NCI-H446 treated with DMSO at 0.1 percent for 48 hours (cell line): Measurements from ENCODE around the gene STIMATE.
A peak's percentile ranks its signal among the peaks of the same experiment; 100 is the strongest.

Experiments
- DNase-seq: peaks from one replicate; lab custom pipeline; 2025; lab: John Stamatoyannopoulos, UW

The STIMATE gene

DNA sequence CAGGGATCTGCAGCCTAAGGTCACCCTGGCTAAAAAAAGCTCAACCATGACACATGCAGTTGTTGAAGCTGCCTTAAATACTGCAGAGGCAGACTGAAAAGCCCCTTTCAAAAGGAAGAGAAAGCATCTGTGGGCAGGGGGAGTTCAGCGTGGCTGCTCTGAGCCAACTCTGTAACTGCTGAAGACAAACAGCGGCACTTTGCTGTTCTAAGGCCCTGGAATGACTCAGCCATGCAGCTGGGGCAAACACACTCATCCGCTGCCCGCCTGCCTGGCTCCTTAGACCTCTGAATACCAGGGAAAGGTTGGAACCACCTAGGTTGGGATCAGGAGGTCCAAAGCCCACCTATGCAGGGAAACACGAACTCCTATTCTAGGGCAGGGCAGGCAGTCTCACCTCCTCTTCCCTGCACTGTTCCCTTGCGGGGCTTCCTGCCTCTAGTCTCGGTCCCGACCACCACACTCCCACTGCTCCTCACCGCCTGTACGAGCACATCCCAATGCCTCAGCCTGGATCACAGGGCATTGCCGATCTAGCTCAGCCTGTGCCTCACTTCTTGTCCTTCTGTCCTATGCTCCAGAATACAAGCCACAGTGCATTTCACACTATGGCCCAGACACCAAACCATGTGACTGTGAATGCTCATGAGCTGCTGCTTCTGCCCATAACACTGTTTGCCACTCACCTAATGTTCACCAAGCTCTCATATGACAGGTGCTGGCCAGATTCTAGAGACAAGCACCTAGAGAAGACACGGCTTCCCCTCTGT, 56.0 kb downstream of the STIMATE start:
- no peak for DNase-seq

DNA sequence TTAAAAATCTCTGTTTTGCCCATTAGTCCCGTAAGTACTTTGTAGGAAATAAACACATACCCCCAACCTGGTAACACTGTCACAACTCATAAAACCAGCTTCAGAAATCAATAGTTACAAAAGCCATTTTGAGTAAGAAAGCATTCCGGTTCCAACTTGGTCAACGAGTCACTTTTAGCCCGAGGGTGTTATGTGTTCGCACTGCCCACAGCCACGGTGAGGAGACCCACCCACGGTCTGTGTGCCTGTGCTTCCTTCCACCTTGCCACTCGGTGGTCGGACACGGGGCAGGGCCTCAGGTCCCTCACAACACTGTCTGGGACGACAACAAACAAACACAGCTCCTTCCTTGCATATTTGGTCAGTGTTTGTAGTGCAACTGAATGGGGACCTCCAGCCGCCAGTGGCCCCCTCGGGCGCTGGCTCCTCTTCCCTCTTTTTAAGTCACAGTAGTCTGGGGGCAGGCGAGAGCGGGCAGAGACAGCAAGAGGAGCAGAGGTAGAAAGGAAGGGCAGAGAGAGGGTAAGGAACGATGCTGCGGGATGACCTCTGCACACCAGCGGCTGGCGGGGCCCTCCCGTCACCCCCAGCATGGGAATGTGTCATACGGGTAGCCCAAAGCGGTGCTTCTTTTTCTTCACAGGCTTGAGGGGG, 57.3 kb downstream of the STIMATE start:
- no peak for DNase-seq

DNA sequence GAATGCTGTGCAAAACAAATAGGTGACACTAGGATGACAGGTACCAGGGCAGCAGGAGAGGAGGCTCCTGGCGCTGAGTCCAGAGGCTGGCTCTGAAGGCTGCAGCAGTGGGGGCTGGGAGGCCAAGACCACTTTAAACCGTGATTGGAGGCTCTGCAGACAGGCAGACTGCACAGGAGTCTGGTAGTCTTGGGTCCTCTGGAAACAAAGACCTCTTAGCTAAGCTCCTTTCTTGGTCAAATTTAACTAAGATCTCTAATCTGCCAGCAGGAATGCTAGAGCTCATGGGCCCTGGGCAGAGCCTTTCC, 58.1 kb downstream of the STIMATE start:
- no peak for DNase-seq

DNA sequence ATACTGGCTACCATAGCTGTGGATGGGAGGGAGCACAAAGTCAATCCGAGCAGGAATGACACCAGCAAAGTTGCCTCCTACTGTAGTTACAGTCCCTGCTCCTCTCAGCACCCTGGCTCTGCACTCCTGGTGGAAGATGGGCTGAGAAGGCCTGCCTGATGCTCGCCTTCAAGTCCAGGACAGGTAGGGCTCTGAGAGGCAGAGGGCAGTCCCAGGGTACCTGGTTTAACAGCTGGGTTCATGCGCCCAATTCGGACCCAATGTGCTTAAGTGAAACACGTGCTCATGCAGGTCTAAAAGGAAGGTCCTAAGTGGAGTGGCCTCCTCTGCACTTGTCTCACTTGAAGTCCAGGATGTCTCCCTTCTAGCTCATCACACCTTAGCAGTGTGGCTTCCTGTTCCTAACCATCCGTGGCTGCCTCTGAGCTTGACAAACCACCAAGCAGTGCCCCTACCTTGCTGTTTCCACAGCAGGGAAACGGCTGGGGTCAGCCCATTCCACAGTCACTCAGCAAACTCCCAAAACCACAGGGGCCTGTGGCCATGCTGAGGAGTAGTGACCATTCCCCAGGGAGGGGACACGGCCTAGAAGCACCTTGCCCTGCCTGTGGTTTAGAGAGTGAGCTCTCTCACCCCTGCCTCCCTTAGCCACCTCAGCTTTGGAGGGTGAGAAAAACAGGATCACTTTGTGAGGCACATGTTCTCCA, 58.6 kb downstream of the STIMATE start:
- DNase-seq: no peak

DNA sequence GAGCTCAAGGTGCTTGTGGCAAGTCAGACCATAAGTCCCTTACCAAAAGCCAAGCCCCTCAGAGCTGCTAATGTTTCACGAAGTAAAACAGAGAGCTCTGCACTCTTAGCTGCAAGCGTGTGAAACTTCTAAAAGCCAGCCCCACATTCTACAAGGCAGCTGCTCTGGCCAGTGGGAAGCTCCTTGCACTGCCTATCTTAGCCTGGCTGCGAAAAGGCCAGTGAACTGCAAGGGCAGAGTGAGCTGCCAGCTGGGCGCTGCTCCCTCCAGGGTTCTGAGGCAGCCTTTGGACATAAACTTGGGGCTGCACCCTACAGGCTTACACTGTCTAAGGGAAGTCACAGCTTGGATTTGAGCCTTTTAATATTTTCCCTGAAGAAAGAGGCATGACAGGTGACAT, 60.4 kb downstream of the STIMATE start:
- DNase-seq: no peak

DNA sequence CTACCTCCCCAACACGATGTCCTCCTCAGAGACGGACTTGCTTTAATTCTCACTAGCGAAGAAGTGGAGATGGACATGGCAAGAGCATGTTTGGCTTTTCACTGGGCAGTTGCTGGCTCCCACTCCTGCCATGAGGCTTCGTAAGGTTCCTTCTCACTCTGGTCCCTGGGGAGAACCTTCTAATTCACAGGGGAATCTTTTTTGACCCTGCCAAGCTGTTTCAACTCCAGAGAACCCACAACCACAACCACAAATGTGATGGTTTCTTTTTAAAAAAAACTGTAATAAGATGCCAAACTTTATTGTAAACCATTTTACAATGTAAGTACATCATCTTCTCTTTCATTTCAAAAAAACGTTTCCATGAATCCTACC, 60.9 kb downstream of the STIMATE start:
- no peak for DNase-seq

DNA sequence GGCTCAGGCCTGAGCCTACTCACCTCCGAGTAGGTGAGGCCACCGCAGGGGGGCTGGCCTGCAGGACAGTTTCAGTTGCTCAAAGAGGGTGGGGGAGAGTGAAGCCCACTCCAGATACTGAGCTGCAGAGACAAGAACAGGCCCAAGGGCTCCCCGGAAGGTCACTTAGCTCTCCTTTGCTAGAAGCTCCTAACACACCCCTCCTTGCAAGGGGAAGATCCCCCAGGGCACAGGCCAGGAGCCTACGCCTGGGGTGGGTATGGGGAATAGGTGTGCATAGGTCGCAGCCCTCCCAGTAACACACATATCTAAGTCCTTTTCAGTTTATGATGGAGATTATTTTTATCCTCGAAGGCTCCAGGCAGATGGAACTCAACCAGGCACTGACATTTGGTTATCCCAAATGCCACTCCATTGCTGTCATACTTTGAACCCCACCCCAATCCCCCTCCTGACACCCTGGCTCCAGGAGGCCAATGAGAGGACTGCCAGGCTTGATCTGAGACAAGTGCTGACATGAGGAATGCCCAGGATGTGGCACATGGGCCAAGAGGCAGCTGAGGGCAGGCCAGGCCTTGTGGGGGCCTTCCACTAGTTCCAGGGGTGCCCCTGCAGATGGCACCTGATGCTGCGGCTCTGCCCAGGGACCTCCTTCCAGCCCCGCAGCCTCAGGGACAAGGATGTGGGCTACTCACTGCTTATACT, 61.4 kb downstream of the STIMATE start:
- no peak for DNase-seq

DNA sequence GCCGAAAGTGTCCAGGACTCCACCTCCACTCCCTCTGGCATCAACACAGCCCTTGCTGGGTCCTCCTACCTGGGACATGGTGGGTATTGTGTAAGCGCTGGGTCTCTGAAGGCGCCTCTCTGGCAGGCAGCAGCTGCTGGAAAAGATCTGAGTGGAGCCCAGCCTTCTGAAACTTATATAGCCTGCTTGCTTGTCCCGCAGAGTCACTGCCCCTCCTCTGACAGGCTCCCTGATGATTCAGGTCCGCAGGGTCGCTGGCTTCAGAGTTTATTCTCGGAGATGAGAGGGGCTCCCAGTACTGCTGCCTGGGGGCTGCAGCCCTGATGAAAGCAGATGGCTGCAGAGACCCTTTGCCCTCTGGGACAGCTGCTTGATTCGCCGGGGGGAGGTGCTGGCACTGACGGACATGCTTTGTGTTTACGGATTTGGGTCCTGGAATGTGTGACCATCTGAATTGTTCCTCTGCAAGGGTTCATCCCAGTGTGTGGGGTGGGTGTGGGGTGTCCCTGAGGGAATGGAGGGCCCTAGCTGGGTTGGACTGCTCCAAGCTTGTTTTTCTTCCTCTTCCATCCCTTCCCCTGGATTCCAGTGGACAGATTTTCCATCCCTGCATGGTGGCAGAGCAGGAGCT, 62.4 kb downstream of the STIMATE start, which contains the start of gene MUSTN1:
TSS of gene MUSTN1 (minus strand) at position 149 of the 631 bp plus-strand sequence. CDS start at position 78, 71 bp downstream.
- DNase-seq: peak; percentile 25

DNA sequence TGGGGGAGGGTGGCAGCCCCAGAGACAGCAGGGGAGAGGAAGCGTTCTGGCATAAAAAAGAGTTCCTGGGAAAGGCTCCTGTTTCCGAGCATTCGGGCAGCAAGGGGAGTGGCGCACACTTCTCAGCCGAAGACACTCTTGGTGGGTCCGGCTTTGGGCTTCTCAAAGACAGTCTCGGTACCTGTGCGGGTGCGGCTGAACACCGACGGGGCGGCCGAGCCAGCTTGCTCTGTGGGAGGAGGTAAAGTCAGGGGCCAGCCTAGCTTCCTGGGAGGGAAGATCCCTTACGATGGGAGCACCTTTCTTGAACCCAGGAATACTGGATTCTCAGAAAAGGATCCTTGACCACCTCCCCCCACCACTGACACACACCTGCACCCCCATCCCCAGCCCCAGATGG, 64.1 kb downstream of the STIMATE start:
- no peak for DNase-seq

DNA sequence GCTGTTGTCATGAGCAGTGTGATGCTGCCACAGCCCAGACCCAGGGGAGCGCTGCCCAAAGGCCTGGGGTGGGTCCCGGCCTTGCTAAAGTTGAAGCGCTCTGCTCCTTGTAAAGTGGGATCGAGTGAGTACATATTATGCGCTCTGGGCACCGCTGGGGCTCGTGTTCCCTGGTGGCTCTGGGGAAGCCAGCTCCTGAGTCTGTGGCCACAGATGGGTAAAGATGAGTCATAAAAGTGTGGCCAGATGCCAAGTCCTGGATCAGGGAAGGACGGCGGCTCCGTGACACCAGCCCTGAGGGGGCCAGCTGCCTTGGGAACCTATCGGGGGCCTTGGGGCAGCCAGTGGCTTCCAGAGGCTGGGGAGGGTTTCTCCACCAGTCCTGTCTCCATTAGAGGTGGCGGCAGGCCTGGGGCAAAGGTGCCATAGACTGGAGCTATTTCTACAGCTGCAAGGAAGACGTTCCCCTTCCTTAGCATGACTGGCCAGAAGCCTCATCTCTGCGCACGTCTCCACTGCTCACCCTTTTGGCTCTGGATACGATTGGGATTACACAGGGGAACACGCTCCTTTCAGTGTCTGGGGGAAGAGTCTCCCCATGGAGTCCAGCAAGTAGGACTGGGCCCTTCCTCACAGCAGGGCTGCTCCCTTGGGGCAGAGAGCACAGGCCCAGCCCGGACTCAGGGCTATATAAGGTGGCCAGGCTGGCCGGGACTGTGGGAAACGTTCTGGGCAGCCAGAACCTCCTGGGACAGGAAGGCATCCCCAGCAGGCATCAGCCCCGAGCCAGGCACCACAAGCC, 65.6 kb downstream of the STIMATE start:
- DNase-seq: peak; percentile 82

DNA sequence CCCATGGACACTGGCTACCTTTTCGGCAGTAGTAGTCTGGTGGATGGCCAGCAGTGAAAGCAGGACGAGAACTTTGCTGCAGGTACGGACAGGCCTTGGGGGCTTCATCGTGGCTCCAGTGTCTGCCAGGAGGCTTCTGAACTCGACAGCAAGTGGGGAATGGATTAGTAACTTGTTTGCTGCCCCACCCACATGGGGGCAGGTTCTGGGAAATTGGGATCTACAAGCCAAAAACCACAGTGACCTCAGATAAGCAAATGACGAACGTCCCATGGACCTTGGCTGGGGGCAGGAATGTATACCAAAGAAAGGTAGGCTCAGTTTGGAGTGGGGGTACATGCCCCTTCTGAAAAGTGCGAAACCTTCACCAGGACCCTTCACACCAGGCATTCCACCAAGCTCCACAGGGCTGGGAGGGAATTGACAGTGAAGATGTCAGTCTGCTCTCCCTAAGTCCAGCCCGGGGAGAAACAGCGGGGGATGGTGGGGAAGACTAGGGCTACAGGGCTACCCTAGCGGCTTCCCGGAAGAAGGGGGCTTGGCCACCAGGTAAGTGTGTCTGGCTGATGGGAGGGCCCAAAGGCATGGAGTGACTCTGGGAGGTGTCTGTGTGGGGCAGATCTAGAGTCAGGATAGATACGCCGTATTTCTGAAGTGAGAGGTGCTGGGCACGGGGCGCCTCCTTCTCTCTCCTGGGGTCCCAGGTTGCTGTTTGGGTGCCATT, 66.7 kb downstream of the STIMATE start, which contains the start of gene ITIH4:
TSS of gene ITIH4 (minus strand) at position 138 of the 724 bp plus-strand sequence. CDS start at position 108, 30 bp downstream.
- no peak for DNase-seq

DNA sequence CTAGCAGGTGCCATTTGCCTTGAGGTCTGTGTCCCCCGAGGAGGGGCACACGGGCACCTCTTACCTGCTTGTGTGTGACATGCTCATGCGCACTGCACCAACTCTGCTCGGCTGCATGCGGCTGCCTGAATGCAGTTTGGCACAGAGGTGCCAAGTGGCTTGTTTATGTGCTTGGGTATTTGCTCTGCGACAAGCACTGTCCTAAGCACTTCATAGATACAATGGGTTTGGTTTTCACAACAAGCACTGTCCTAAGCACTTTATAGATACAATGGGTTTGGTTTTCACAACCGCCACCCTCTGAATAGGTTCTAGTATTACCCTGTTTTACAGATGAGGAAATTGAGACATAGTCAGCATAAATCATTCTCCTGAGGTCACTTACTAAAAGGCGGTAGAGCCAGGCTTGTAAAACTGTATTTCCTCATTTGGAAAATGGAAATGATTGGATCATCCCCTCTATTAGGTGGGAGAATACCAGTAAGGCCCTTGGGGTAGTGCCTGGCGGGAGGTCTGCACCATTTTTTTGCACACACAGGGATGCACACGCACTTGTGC, 67.4 kb downstream of the STIMATE start:
- DNase-seq: no peak

DNA sequence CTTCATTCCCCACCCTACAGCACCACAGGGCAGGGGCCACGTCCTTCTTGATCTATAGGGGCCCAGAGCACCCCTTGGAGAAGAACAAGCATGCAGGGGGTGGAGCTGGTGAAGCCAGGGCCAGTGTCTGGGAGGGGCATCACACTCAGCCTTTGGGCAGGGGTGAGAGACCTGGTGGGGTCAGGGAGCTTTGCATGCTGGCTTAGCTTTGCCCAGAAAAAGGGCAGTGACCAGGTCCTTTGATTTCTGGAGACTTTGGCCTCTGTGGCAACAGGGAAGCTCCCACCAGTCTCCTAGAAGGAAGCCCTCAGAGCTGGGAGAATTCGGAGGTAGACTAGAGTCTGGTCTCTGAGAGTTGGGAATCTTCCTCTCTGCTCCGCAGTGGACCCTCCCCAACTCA, 67.9 kb downstream of the STIMATE start:
- DNase-seq: no peak

DNA sequence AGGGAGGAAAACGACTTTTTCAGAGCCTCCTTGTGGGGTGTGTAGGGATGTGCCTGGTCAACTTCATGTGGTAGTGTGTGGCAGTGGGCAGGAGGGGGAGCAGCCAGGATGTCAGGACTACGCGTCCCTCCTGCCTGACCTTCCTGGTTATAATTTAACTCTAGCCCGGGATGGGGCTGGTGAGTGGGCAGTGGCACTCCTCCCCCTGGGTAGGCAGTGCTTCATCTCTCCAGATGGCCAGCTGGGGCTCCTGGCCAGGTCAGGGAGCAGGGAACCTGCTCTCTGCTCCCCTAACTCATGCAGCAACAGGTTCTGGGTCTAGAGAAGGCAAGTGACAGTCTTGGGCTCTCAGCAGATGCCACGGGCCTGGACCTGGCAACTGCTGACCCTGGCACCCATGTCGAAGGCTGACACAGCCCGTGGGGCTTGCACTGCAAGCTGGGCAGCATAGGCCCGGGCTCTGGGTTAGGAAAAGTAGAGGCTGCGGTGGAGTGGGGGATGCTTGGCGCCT, 69.4 kb downstream of the STIMATE start:
- no peak for DNase-seq

DNA sequence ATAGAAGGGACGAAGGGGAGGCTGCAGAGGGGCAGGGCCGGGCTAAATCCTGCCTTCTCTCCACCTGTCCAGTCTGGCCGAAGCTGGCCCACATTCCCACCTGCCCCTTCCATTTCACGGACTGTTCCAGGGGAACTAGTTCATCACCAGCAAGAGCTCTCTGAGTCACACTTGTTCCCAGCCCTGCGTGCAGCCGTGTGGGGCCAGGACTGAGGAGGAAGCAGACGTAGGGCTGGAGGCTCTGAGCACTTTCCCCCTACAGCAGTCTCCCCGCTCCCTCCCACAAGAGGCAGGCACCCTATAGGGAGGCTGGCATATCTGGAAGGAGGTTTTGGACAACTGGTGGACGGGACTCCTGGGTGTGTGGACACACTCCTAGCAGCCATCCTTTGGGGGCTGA, 69.9 kb downstream of the STIMATE start:
- no peak for DNase-seq

DNA sequence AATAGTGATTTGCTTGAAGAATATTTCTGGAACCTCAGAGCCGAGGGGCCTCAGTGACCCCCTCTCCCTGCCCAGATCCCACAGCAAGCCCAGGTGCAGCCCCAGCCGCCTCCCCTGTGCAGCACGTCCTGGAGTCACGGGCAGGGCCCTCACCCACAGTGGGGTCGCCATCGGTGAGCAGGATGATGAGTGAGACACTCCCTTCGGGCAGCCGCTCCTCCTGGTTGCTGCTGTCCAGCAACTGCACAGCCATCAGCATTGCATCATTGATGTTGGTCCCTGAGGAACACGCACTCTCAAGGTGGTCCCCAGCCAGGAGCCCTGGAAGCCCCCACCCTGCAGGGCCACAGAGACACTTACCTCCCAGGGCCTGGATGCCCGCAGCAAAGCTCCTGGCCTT, 73.3 kb downstream of the STIMATE start:
- no peak for DNase-seq

DNA sequence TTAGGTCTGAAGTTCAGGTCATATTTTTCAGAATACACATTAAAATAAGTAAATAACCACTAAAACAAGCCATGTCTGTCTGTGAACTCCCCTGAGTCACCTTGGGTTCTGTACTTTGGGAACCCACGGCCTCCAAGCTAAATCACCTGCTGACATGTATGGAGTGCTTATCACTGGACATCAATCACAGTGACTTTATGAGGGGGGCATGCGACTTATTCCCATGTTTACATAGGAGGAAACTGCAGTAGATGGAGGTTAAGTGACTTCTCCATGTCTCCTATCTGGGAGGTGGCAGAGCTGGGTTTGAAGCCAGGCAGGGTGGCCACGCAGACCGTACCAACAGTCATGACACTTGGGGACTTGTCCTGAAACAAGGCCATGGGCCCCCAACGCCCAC, 75.0 kb downstream of the STIMATE start:
- DNase-seq: no peak

DNA sequence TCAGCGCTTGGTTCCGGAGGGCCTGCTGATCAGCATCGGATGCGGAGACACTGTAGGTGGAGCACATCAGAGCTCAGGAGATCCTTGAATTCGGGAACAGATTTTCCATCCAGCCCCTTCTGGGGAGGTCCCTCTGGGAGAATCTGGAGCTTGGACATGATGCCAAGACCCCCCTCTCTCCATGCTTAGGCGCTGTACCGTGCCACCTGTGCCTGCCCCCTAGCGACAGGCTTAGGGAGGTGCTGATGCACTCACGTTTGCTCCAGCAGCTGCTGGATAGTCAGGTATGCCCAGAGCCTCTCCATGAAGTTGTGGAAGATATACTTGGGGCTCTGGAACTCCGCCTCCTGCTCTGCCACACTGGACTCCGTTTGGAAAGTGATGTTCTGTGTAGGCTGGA, 76.6 kb downstream of the STIMATE start:
- no peak for DNase-seq

DNA sequence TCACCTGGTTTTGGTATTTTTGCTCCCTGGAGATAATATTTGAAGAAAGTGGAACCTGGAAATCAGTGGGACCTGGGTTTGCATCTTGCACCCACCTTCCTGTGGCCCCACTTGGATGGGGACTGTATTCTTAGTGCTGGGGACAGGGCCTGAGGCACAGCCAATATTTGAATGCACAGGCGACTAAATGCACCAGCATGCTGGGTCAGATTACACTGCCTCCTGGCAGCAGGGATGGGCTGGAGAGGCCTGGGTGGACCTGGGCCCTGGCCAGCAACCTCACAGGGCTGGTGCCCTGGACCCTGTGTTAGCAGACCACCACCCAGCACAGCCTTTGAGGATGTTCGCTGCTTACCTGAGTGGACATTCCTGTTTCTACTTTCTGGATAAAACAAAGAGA, 77.4 kb downstream of the STIMATE start:
- DNase-seq: no peak

DNA sequence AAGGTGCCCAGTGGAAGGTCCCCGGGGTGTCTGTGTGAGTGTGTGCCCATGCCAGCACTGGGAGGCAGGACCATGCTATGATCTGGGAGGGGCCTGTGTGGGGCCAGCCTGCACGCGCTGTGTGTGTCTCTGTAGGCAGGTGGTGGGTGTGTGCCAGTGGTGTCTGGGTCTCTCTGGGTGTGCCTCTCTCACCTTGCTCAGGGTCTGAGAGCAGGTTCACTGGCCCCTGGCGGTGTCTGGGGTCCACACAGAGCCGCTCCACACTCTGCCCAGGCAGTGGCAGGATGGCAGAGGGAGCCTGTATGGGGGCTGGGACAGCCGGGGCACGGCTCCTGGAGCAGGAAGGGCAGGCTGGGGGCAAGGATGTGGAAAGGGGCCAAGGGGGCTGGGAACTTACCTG, 79.5 kb downstream of the STIMATE start:
- DNase-seq: no peak
